Liver (tissue), 9 donors: ENCODE results near the gene TCF7L2. TPM values are rescaled to one million over a fixed set of nuclear protein-coding genes. Genes with fewer than 3 reads are reported as not detected.

Experiments
- DNase-seq: peaks from one replicate; pipeline ENCODE4 v3.0.0-alpha.2; 2017; ENCODE audit warnings: low spot score
- H3K27ac ChIP-seq, 2 donors: one replicate each; pipeline ENCODE4 v1.7.0; 2013; ENCODE audit warnings: inconsistent platforms in 2 of 2, low read length in 2 of 2, control low read depth in 1 of 2, low read depth in 1 of 2, mild to moderate bottlenecking in 1 of 2
- H3K27me3 ChIP-seq, 4 donors: one replicate each; pipeline versions ENCODE4 v1.6.1 to v1.7.0; 2013; ENCODE audit warnings: low read length in 3 of 4, inconsistent platforms in 1 of 4, mild to moderate bottlenecking in 1 of 4, moderate library complexity in 1 of 4; ENCODE audit not compliant: control insufficient read depth in 4 of 4, insufficient read depth in 4 of 4
- H3K36me3 ChIP-seq, 4 donors: one replicate each; pipeline versions ENCODE4 v1.6.1 to v1.7.0; 2013; ENCODE audit warnings: low read length in 3 of 4, mild to moderate bottlenecking in 3 of 4, low read depth in 1 of 4, moderate library complexity in 1 of 4; ENCODE audit not compliant: control insufficient read depth in 4 of 4, insufficient read depth in 3 of 4
- H3K4me1 ChIP-seq, 4 donors: one replicate each; pipeline versions ENCODE4 v1.6.1 to v1.7.0; 2013; ENCODE audit warnings: low read length in 3 of 4, mild to moderate bottlenecking in 3 of 4, moderate library complexity in 1 of 4; ENCODE audit not compliant: control insufficient read depth in 4 of 4, insufficient read depth in 4 of 4
- H3K4me3 ChIP-seq, 3 donors: one replicate each; pipeline versions ENCODE4 v1.6.1 to v1.7.0; 2013; ENCODE audit warnings: low read length in 3 of 3, control low read depth in 1 of 3, low read depth in 1 of 3, mild to moderate bottlenecking in 1 of 3
- H3K9ac ChIP-seq, 2 donors: one replicate each; pipeline ENCODE4 v1.7.0; 2013; ENCODE audit warnings: low read length in 2 of 2, mild to moderate bottlenecking in 2 of 2, moderate library complexity in 2 of 2, control low read depth in 1 of 2, low read depth in 1 of 2
- H3K9me3 ChIP-seq, 4 donors: one replicate each; pipeline versions ENCODE4 v1.6.1 to v1.7.0; 2013; ENCODE audit warnings: low read length in 3 of 4; ENCODE audit not compliant: control insufficient read depth in 4 of 4
- EGR1 ChIP-seq, 2 donors: IDR thresholded peaks; 2 replicates each; pipeline ENCODE4 v1.6.1; 2016 to 2018; ENCODE audit warnings: antibody characterized with exemption in 2 of 2, low read depth in 2 of 2
- FOXA1 ChIP-seq: IDR thresholded peaks from 2 replicates; pipeline ENCODE4 v1.6.1; 2016; ENCODE audit warnings: antibody characterized with exemption
- FOXA2 ChIP-seq: IDR thresholded peaks from 2 replicates; pipeline ENCODE4 v1.6.1; 2016; ENCODE audit warnings: antibody characterized with exemption
- GABPA ChIP-seq, 2 donors: IDR thresholded peaks in 1 of 2; conservative IDR thresholded peaks in 1 of 2; 2 replicates each; pipeline ENCODE4 v1.6.1; 2016; ENCODE audit warnings: antibody characterized with exemption in 2 of 2, mild to moderate bottlenecking in 1 of 2, moderate library complexity in 1 of 2
- HNF4A ChIP-seq, 2 donors: conservative IDR thresholded peaks; 2 replicates each; pipeline ENCODE4 v1.6.1; 2016; ENCODE audit warnings: antibody characterized with exemption in 2 of 2, mild to moderate bottlenecking in 2 of 2
- JUND ChIP-seq, 2 donors: IDR thresholded peaks; 2 replicates each; pipeline ENCODE4 v1.6.1; 2016; ENCODE audit warnings: antibody characterized with exemption in 2 of 2
- NR2F2 ChIP-seq: IDR thresholded peaks from 2 replicates; pipeline ENCODE4 v1.6.1; 2016; ENCODE audit warnings: antibody characterized with exemption
- RAD21 ChIP-seq, 2 donors: IDR thresholded peaks; 2 replicates each; pipeline ENCODE4 v1.6.1; 2016; ENCODE audit warnings: antibody characterized with exemption in 2 of 2, mild to moderate bottlenecking in 2 of 2
- RXRA ChIP-seq, 2 donors: IDR thresholded peaks; 2 replicates each; pipeline ENCODE4 v1.6.1; 2017 to 2018; ENCODE audit warnings: antibody characterized with exemption in 2 of 2, mild to moderate bottlenecking in 1 of 2
- SP1 ChIP-seq: IDR thresholded peaks from 2 replicates; pipeline ENCODE4 v1.6.1; 2018; ENCODE audit warnings: antibody characterized with exemption, mild to moderate bottlenecking
- TAF1 ChIP-seq: conservative IDR thresholded peaks from 2 replicates; pipeline ENCODE4 v1.6.1; 2016; ENCODE audit warnings: antibody characterized with exemption, mild to moderate bottlenecking
- YY1 ChIP-seq: IDR thresholded peaks from 2 replicates; pipeline ENCODE4 v1.6.1; 2016; ENCODE audit warnings: antibody characterized with exemption, mild to moderate bottlenecking
- WGBS: extraction: QIAGEN DNeasy Blood & Tissue Kit; methylation state at CpG from one replicate; pipeline ENCODE4 v1.1.7; 2013; 5-methylcytosine and 5-hydroxymethylcytosine counted together
- polyA plus RNA-seq, 2 donors: library from polyadenylated mRNA; stranded (reverse) in 1 of 2; unstranded in 1 of 2; fragments of 200-250 nt in 1 of 2; fragments of >200 nt in 1 of 2; fragmentation: Nextera tagmentation in 1 of 2; extraction: Ambion mirVana in 1 of 2; gene quantifications; one replicate each; pipeline versions ENCODE4 v1.2.1 to v1.2.3, GENCODE V29; 2013 to 2015
- total RNA-seq, 2 donors: library from RNA; depleted of rRNA; stranded (reverse); fragments of >200 nt; gene quantifications; one replicate each; pipeline ENCODE4 v1.2.3, GENCODE V29; 2014
- TF ChIP-seq, protein P1 (sequence below): IDR thresholded peaks from 2 replicates; pipeline ENCODE4 v1.6.1; 2016; ENCODE audit warnings: antibody characterized with exemption
- TF ChIP-seq, protein P2 (sequence below): IDR thresholded peaks from 2 replicates; pipeline ENCODE4 v1.6.1; 2016; ENCODE audit warnings: antibody characterized with exemption
- TF ChIP-seq, protein P3 (sequence below): IDR thresholded peaks from 2 replicates; pipeline ENCODE4 v1.6.1; 2016; ENCODE audit warnings: antibody characterized with exemption
- TF ChIP-seq, protein P4 (sequence below): fragments of 150-350 bp; IDR thresholded peaks from 2 replicates; pipeline ENCODE4 v1.5.1; 2017; ENCODE audit warnings: improper control_type of control experiment, low read depth, low read length; ENCODE audit not compliant: missing input control
- donor health status: healthy.
- donor health status: healthy.
- donor health status: healthy.
- donor health status: healthy.
- donor health status: healthy.

Gene TCF7L2
- total and polyA plus RNA-seq, 4 donors: 4.9 to 18.0 (median 8.3) TPM

DNA sequence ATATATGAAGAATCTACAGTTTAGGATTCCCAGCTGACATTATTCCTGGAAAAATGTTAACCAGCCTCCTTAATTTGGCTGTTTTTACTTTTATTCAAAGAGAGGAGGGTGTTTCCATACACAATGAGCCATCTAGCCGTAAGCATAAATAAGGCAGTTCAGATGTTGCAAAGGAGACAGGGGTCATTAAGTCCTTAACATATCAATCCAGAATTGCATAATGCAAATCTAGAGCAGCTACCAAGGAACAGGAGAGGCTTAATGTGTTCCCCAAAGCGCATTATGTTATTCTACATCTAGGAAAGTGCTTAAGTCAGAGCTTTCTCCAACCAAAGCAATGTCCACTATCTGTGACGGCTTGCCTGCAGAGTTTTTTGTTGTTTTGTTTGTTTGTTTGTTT, 32.4 kb upstream of the TCF7L2 start:
- peaks cover 5 to 14% (median 9%) of the 10 kb centered on the region in 4 donors for H3K4me1 ChIP-seq
- 93% methylated on average over 3 of the region's 3 CpGs for WGBS
- TF ChIP-seq, protein P1, sequence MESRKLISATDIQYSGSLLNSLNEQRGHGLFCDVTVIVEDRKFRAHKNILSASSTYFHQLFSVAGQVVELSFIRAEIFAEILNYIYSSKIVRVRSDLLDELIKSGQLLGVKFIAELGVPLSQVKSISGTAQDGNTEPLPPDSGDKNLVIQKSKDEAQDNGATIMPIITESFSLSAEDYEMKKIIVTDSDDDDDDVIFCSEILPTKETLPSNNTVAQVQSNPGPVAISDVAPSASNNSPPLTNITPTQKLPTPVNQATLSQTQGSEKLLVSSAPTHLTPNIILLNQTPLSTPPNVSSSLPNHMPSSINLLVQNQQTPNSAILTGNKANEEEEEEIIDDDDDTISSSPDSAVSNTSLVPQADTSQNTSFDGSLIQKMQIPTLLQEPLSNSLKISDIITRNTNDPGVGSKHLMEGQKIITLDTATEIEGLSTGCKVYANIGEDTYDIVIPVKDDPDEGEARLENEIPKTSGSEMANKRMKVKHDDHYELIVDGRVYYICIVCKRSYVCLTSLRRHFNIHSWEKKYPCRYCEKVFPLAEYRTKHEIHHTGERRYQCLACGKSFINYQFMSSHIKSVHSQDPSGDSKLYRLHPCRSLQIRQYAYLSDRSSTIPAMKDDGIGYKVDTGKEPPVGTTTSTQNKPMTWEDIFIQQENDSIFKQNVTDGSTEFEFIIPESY: no peak
- TF ChIP-seq NR2F2 (no peak), YY1 (no peak), RXRA (IDR thresholded peaks at IDR 0.05) (no peak), JUND (IDR thresholded peaks at IDR 0.05) (no peak), GABPA (IDR thresholded peaks at IDR 0.05 in 1 of 2, conservative IDR thresholded peaks at IDR 0.05 in 1 of 2) (no peak)
- TF ChIP-seq, protein P2, sequence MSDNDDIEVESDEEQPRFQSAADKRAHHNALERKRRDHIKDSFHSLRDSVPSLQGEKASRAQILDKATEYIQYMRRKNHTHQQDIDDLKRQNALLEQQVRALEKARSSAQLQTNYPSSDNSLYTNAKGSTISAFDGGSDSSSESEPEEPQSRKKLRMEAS: no peak
- TF ChIP-seq, protein P3, sequence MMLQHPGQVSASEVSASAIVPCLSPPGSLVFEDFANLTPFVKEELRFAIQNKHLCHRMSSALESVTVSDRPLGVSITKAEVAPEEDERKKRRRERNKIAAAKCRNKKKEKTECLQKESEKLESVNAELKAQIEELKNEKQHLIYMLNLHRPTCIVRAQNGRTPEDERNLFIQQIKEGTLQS: no peak
- no peaks in the 10 kb centered on the region for H3K36me3 ChIP-seq
- H3K27ac ChIP-seq: no peak overlapping the region
- DNase-seq: no peak
- H3K4me3 ChIP-seq: no peak overlapping the region
- no peaks in the 10 kb centered on the region for H3K9me3 ChIP-seq
- no peaks in the 10 kb centered on the region for H3K27me3 ChIP-seq
- no peak overlapping the region for H3K9ac ChIP-seq

DNA sequence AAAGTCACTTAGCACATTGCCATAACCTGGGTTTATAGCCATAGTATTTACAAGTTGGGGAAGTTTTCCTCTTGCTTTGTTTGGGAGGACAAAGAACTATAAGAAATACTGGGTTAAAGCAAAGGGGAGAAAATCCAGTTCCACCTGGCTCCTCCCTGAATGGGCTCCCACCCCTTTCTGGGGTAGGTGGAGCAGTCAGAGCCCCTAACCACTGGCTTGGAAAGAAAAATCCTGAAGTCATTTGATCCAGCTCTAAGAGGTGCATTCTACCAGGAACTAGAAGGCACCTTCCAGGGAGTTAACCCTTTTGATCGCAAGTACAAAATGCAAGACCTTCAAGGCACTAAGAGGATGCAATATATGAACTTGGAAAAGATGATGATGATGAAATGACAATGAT, 31.3 kb upstream of the TCF7L2 start:
- H3K4me1 ChIP-seq: peaks cover 5 to 13% (median 9%) of the 10 kb centered on the region in 4 donors
- H3K9me3 ChIP-seq: no peaks in the 10 kb centered on the region
- no peak overlapping the region for H3K4me3 ChIP-seq
- DNase-seq: no peak
- H3K27me3 ChIP-seq: no peaks in the 10 kb centered on the region
- no peak overlapping the region for H3K9ac ChIP-seq
- no peak overlapping the region for H3K27ac ChIP-seq
- WGBS: 51% methylated on average over 1 of the region's 1 CpG
- TF ChIP-seq, protein P1: no peak
- no peak for TF ChIP-seq FOXA2
- no peak for TF ChIP-seq GABPA (IDR thresholded peaks at IDR 0.05 in 1 of 2, conservative IDR thresholded peaks at IDR 0.05 in 1 of 2)
- TF ChIP-seq, protein P2: no peak
- TF ChIP-seq TAF1: no peak
- TF ChIP-seq RAD21 (IDR thresholded peaks at IDR 0.05): no peak
- no peak for TF ChIP-seq RXRA (IDR thresholded peaks at IDR 0.05)
- no peak for TF ChIP-seq EGR1 (IDR thresholded peaks at IDR 0.05; ENCODE audit: low read depth in 2 of 2)
- TF ChIP-seq SP1: no peak
- TF ChIP-seq FOXA1: no peak
- TF ChIP-seq, protein P3: no peak
- TF ChIP-seq NR2F2: no peak
- no peak for TF ChIP-seq YY1
- TF ChIP-seq HNF4A (conservative IDR thresholded peaks at IDR 0.05): no peak
- no peak for TF ChIP-seq JUND (IDR thresholded peaks at IDR 0.05)
- TF ChIP-seq, protein P4, sequence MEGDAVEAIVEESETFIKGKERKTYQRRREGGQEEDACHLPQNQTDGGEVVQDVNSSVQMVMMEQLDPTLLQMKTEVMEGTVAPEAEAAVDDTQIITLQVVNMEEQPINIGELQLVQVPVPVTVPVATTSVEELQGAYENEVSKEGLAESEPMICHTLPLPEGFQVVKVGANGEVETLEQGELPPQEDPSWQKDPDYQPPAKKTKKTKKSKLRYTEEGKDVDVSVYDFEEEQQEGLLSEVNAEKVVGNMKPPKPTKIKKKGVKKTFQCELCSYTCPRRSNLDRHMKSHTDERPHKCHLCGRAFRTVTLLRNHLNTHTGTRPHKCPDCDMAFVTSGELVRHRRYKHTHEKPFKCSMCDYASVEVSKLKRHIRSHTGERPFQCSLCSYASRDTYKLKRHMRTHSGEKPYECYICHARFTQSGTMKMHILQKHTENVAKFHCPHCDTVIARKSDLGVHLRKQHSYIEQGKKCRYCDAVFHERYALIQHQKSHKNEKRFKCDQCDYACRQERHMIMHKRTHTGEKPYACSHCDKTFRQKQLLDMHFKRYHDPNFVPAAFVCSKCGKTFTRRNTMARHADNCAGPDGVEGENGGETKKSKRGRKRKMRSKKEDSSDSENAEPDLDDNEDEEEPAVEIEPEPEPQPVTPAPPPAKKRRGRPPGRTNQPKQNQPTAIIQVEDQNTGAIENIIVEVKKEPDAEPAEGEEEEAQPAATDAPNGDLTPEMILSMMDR: no peak
- no peaks in the 10 kb centered on the region for H3K36me3 ChIP-seq
